Activated CD8-positive, alpha-beta memory T cell treated with anti-CD3 and anti-CD28 coated beads for 4 hours (primary cell): ENCODE results near the gene MAGOHB.

Experiments used
- DNase-seq, 2 donors: peaks; one replicate each; pipeline ENCODE4 v3.0.0-alpha.2; 2020; ENCODE audit warnings: low read depth in 2 of 2

MAGOHB gene

GRCh38 chr12:10554756-10555481 lies 58.5 kb downstream of the MAGOHB start:
- no peak for DNase-seq

- DNase-seq, result no peak
Measured at GRCh38 chr12:10554228-10554755, 59.1 kb downstream of the MAGOHB start.
